Measurements from ENCODE around the gene MFSD6. TPM values are rescaled to one million over a fixed set of nuclear protein-coding genes. Genes with fewer than 3 reads are reported as not detected.
"Not testable (repeated sequence)": the region's sequence is repeated elsewhere in the genome, so short reads cannot be mapped to it uniquely, and the experiment has no call there.

MFSD6 gene
- polyA plus RNA-seq, 2 of the 4 experiments (the other 2 are of a cell fraction), result 14.3 to 41.3 TPM

DNA sequence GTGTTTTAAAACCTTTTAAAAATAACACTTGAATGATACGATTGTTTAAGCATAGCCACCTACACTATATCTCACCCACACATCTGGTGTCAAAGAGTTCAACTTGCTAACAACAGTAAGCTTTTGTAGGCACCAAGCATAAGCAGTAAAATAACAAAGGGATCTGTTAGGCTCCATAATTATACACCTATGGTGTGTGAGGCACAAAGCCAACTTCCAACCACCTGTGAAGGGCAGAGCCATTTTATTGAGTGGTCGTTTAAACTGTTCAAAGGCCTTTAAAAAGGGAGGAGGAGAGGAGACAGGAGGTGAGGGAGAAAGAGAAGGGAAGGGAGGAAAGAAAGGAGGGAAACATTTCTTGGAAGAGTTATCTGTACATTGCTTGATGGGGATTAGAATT is 98.5 kb downstream of the MFSD6 start (continued):
- TF ChIP-seq, protein P1, sequence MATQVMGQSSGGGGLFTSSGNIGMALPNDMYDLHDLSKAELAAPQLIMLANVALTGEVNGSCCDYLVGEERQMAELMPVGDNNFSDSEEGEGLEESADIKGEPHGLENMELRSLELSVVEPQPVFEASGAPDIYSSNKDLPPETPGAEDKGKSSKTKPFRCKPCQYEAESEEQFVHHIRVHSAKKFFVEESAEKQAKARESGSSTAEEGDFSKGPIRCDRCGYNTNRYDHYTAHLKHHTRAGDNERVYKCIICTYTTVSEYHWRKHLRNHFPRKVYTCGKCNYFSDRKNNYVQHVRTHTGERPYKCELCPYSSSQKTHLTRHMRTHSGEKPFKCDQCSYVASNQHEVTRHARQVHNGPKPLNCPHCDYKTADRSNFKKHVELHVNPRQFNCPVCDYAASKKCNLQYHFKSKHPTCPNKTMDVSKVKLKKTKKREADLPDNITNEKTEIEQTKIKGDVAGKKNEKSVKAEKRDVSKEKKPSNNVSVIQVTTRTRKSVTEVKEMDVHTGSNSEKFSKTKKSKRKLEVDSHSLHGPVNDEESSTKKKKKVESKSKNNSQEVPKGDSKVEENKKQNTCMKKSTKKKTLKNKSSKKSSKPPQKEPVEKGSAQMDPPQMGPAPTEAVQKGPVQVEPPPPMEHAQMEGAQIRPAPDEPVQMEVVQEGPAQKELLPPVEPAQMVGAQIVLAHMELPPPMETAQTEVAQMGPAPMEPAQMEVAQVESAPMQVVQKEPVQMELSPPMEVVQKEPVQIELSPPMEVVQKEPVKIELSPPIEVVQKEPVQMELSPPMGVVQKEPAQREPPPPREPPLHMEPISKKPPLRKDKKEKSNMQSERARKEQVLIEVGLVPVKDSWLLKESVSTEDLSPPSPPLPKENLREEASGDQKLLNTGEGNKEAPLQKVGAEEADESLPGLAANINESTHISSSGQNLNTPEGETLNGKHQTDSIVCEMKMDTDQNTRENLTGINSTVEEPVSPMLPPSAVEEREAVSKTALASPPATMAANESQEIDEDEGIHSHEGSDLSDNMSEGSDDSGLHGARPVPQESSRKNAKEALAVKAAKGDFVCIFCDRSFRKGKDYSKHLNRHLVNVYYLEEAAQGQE (IDR thresholded peaks at IDR 0.05), result no peak
- TF ChIP-seq, protein P2, sequence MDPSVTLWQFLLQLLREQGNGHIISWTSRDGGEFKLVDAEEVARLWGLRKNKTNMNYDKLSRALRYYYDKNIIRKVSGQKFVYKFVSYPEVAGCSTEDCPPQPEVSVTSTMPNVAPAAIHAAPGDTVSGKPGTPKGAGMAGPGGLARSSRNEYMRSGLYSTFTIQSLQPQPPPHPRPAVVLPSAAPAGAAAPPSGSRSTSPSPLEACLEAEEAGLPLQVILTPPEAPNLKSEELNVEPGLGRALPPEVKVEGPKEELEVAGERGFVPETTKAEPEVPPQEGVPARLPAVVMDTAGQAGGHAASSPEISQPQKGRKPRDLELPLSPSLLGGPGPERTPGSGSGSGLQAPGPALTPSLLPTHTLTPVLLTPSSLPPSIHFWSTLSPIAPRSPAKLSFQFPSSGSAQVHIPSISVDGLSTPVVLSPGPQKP (IDR thresholded peaks at IDR 0.05; ENCODE audit: low read depth, low read length), result no peak
- TF ChIP-seq ZFP36 (IDR thresholded peaks at IDR 0.05; ENCODE audit: borderline replicate concordance, partially characterized antibody) (no peak), JUNB (IDR thresholded peaks at IDR 0.05) (no peak), RCOR1 (IDR thresholded peaks at IDR 0.05; ENCODE audit: low read depth, low read length) (no peak), EHF (CRISPR knock-in tag; IDR thresholded peaks at IDR 0.05) (no peak), TFCP2L1 (CRISPR knock-in tag; IDR thresholded peaks at IDR 0.05) (no peak)

DNA sequence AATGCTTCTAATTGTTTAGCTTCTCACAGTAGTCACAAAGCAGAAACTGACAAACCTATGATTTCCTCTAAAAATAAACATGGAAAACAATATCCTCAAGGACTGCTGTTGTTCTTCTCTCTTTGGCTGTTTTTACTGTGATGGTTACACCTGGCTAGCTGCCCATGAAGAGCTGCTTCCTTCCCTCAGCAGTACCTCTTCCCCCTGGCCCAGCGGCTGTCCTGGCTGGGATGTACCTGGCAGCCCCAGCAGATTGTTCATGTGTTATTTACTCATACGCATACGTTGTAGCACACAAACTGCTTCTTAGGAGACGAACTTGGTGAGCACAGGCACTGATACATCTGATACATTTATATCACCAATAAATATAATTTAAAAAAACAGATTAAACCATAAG is 99.0 kb downstream of the MFSD6 start:
- DNase-seq (ENCODE audit: low read depth in 1 of 2, low spot score in 1 of 2) (no peak), ATAC-seq (no peak), FAIRE-seq (no peak)
- Histone ChIP-seq H3K4me2 (no peak overlapping the region), H3K4me3 (no peak overlapping the region), H3K27ac (no peak overlapping the region), H3K9me3 (no peaks in the 10 kb centered on the region), H3K4me1 (peaks cover 27% of the 10 kb centered on the region)
- no peak for TF ChIP-seq SREBF2 (IDR thresholded peaks at IDR 0.05)
- WGBS (ENCODE audit: missing lambda C conversion rate), result 90% methylated on average over 4 of the region's 4 CpGs
- CTCF ChIA-PET, result interaction anchor here (0.9 kb wide), 1 partner anchor 124 kb away, joined by 3 read pairs; no protein-coding TSS in a partner anchor
- POLR2A ChIA-PET, result no interaction called here

DNA sequence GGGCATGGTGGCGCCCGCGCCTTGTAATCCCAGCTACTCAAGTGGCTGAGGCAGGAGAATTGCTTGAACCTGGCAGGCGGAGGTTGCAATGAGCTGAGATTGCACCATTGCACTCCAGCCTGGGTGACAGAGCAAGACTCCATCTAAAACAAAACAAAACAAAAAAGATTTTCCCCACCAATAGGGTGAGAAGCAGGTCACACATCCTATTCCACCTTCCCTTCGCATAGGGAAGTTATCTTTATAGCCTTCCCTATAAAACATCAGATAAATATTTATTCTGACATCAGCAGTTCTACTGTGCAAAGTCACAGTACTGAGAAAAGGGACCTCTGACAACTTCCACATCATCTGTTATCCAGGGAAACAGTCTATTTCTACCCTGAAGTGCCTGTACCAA is 101.7 kb downstream of the MFSD6 start:
- ATAC-seq; POLR2A ChIA-PET; DNase-seq (ENCODE audit: low read depth in 1 of 2, low spot score in 1 of 2); FAIRE-seq; H3K4me2 ChIP-seq; H3K9me3 ChIP-seq; H3K4me3 ChIP-seq; H3K27ac ChIP-seq: not testable (repeated sequence)
- H3K4me1 ChIP-seq, result peaks cover 23% of the 10 kb centered on the region
- CTCF ChIA-PET, result interaction anchor here (0.7 to 2.8 kb wide), 6 partner anchors 9 to 182 kb away, joined by 3 to 9 read pairs (median 4); no protein-coding TSS in a partner anchor
- WGBS (ENCODE audit: missing lambda C conversion rate), result 80% methylated on average over 5 of the region's 5 CpGs

DNA sequence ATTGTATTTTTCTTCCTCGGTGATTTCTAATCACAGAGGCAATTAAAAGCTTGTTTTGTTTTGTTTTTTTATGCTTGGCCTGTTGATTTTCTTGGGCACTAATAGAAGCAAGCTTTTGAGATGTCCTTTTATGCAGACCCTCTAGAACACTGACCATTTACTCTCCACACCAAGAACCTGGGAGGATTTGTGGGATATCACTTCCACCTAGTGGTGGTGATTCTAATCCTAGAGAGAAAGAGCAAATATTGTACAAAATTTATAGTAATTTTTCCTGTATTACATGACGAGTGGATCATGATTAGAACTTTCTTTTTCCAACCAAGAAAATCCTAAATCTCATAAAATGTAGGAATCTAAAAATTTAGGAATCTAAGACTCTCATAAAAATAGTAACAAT is 102.9 kb downstream of the MFSD6 start:
- ChIA-PET CTCF (interaction anchor here (0.6 to 2.8 kb wide), 22 partner anchors 12 to 421 kb away, joined by 3 to 11 read pairs (median 4); partner anchors contain the start of gene INPP1), POLR2A (no interaction called here)
- WGBS (ENCODE audit: missing lambda C conversion rate), result 67% methylated on average over 2 of the region's 2 CpGs
- Histone ChIP-seq H3K27ac (peak overlapping the region in 1 of 2 experiments; percentile 24; a peak in 1 of 6 replicates), H3K9me3 (no peaks in the 10 kb centered on the region), H3K4me2 (no peak overlapping the region), H3K4me1 (peaks cover 11% of the 10 kb centered on the region), H3K4me3 (no peak overlapping the region)
- ATAC-seq (peak; percentile 56 to 82; a peak in 4 of 6 replicates), DNase-seq (ENCODE audit: low read depth in 1 of 2, low spot score in 1 of 2) (peak; percentile 32 to 56), FAIRE-seq (no peak)
- TF ChIP-seq POLR2A (IDR thresholded peaks at IDR 0.05; ENCODE audit: low read length) (no peak), SMC3 (IDR thresholded peaks at IDR 0.05) (peak; percentile 80), NFE2L2 (conservative IDR thresholded peaks at IDR 0.05; ENCODE audit: low read length) (no peak), RAD21 (conservative IDR thresholded peaks at IDR 0.05 in 1 of 2, IDR thresholded peaks at IDR 0.05 in 1 of 2) (peak; percentile 86 to 87), NR3C1 (IDR thresholded peaks at IDR 0.05) (no peak), CHD2 (IDR thresholded peaks at IDR 0.05; ENCODE audit: low read length, partially characterized antibody) (no peak), ZNF302 (CRISPR knock-in tag; IDR thresholded peaks at IDR 0.05) (no peak), EHMT2 (IDR thresholded peaks at IDR 0.05; ENCODE audit: low read depth) (no peak), CBX8 (IDR thresholded peaks at IDR 0.05) (no peak), HOXB5 (CRISPR knock-in tag; IDR thresholded peaks at IDR 0.05) (no peak), TFCP2L1 (CRISPR knock-in tag; IDR thresholded peaks at IDR 0.05) (no peak), POLR2AphosphoS2 (conservative IDR thresholded peaks at IDR 0.05; ENCODE audit: low read length) (no peak), TP53 (CRISPR knock-in tag; IDR thresholded peaks at IDR 0.05) (no peak)
- TF ChIP-seq, protein P3, sequence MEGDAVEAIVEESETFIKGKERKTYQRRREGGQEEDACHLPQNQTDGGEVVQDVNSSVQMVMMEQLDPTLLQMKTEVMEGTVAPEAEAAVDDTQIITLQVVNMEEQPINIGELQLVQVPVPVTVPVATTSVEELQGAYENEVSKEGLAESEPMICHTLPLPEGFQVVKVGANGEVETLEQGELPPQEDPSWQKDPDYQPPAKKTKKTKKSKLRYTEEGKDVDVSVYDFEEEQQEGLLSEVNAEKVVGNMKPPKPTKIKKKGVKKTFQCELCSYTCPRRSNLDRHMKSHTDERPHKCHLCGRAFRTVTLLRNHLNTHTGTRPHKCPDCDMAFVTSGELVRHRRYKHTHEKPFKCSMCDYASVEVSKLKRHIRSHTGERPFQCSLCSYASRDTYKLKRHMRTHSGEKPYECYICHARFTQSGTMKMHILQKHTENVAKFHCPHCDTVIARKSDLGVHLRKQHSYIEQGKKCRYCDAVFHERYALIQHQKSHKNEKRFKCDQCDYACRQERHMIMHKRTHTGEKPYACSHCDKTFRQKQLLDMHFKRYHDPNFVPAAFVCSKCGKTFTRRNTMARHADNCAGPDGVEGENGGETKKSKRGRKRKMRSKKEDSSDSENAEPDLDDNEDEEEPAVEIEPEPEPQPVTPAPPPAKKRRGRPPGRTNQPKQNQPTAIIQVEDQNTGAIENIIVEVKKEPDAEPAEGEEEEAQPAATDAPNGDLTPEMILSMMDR (IDR thresholded peaks at IDR 0.05), result peak; percentile 75
- TF ChIP-seq, protein P4, sequence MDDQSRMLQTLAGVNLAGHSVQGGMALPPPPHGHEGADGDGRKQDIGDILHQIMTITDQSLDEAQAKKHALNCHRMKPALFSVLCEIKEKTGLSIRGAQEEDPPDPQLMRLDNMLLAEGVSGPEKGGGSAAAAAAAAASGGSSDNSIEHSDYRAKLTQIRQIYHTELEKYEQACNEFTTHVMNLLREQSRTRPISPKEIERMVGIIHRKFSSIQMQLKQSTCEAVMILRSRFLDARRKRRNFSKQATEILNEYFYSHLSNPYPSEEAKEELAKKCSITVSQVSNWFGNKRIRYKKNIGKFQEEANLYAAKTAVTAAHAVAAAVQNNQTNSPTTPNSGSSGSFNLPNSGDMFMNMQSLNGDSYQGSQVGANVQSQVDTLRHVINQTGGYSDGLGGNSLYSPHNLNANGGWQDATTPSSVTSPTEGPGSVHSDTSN (IDR thresholded peaks at IDR 0.05), result no peak
- TF ChIP-seq, protein P5, sequence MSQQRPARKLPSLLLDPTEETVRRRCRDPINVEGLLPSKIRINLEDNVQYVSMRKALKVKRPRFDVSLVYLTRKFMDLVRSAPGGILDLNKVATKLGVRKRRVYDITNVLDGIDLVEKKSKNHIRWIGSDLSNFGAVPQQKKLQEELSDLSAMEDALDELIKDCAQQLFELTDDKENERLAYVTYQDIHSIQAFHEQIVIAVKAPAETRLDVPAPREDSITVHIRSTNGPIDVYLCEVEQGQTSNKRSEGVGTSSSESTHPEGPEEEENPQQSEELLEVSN (IDR thresholded peaks at IDR 0.05; ENCODE audit: borderline replicate concordance, low read depth), result no peak
